Liver (tissue), 3 donors: ENCODE results near the gene DIPK1A.

Experiments used
- CTCF ChIP-seq: fragments of 150-350 bp; IDR thresholded peaks from 2 replicates; pipeline ENCODE4 v1.5.1; 2017; ENCODE audit warnings: improper control_type of control experiment, low read depth, low read length; ENCODE audit not compliant: missing input control
- GABPA ChIP-seq, 2 donors: IDR thresholded peaks in 1 of 2; conservative IDR thresholded peaks in 1 of 2; 2 replicates each; pipeline ENCODE4 v1.6.1; 2016; ENCODE audit warnings: antibody characterized with exemption in 2 of 2, mild to moderate bottlenecking in 1 of 2, moderate library complexity in 1 of 2
- JUND ChIP-seq, 2 donors: IDR thresholded peaks; 2 replicates each; pipeline ENCODE4 v1.6.1; 2016; ENCODE audit warnings: antibody characterized with exemption in 2 of 2
- MAX ChIP-seq: IDR thresholded peaks from 2 replicates; pipeline ENCODE4 v1.6.1; 2016; ENCODE audit warnings: antibody characterized with exemption
- YY1 ChIP-seq: IDR thresholded peaks from 2 replicates; pipeline ENCODE4 v1.6.1; 2016; ENCODE audit warnings: antibody characterized with exemption, mild to moderate bottlenecking
- donor health status: healthy.
- donor health status: healthy.

GRCh38 chr1:92820024-92820423, 141.2 kb downstream of the DIPK1A start:
- TF ChIP-seq CTCF (no peak), MAX (no peak), JUND (IDR thresholded peaks at IDR 0.05) (no peak), GABPA (IDR thresholded peaks at IDR 0.05 in 1 of 2, conservative IDR thresholded peaks at IDR 0.05 in 1 of 2) (no peak), YY1 (no peak)
